HuH-7 (cell line): Measurements from ENCODE around the gene ATP11A.
"Not testable (repeated sequence)": the region's sequence is repeated elsewhere in the genome, so short reads cannot be mapped to it uniquely, and the experiment has no call there.

Experiments used
- DNase-seq: peaks from one replicate; pipeline ENCODE4 v3.0.0; 2011; ENCODE audit warnings: low spot score

ATP11A gene

GRCh38 chr13:112776971-112777370 lies 87.1 kb downstream of the ATP11A start:
- no peak for DNase-seq

GRCh38 chr13:112777637-112778406 lies 88.0 kb downstream of the ATP11A start:
- no peak for DNase-seq

- no peak for DNase-seq
Measured at GRCh38 chr13:112779856-112780604, 90.2 kb downstream of the ATP11A start.

- no peak for DNase-seq
Measured at GRCh38 chr13:112781287-112781686, 91.4 kb downstream of the ATP11A start.

- no peak for DNase-seq
Measured at GRCh38 chr13:112781881-112782361, 92.1 kb downstream of the ATP11A start.

- no peak for DNase-seq
Measured at GRCh38 chr13:112782429-112783010, 92.7 kb downstream of the ATP11A start.

GRCh38 chr13:112783135-112783977 lies 93.5 kb downstream of the ATP11A start:
- DNase-seq: no peak

GRCh38 chr13:112783978-112784371 lies 94.1 kb downstream of the ATP11A start:
- DNase-seq: no peak

GRCh38 chr13:112784811-112785482 lies 95.1 kb downstream of the ATP11A start:
- no peak for DNase-seq

- DNase-seq: no peak
Measured at GRCh38 chr13:112785483-112785856, 95.6 kb downstream of the ATP11A start.

- not testable (repeated sequence) for DNase-seq
Measured at GRCh38 chr13:112786810-112787209, 97.0 kb downstream of the ATP11A start.

GRCh38 chr13:112790735-112791641 lies 101.2 kb downstream of the ATP11A start:
- DNase-seq: no peak

- no peak for DNase-seq
Measured at GRCh38 chr13:112791663-112792440, 102.0 kb downstream of the ATP11A start.

GRCh38 chr13:112792511-112792910 lies 102.7 kb downstream of the ATP11A start:
- no peak for DNase-seq

GRCh38 chr13:112793545-112794445 lies 104.0 kb downstream of the ATP11A start:
- DNase-seq: no peak

GRCh38 chr13:112795277-112795676 lies 105.4 kb downstream of the ATP11A start:
- DNase-seq: no peak

GRCh38 chr13:112796190-112796915 lies 106.5 kb downstream of the ATP11A start:
- no peak for DNase-seq

- no peak for DNase-seq
Measured at GRCh38 chr13:112799394-112799793, 109.6 kb downstream of the ATP11A start.
